Fibroblast of the aortic adventitia (primary cell): ENCODE measurements around the gene CCDC179. TPM values are rescaled to one million over a fixed set of nuclear protein-coding genes. Genes with fewer than 3 reads are reported as not detected.

Source experiments
- DNase-seq: peaks from one replicate; pipeline ENCODE4 v3.0.0-alpha.2; 2010; ENCODE audit warnings: low read depth
- H3K4me3 ChIP-seq: 2 replicates; pipeline ENCODE4 v1.5.1; 2011; ENCODE audit warnings: low read depth, mild to moderate bottlenecking, control low read depth, low read length, moderate library complexity
- CTCF ChIP-seq: IDR thresholded peaks from 2 replicates; pipeline ENCODE4 v1.5.1; 2011; ENCODE audit warnings: mild to moderate bottlenecking, low read length, control low read depth, inconsistent platforms; ENCODE audit not compliant: insufficient read depth
- total RNA-seq: library from RNA; depleted of rRNA; stranded (reverse); fragments of >200 nt; gene quantifications from 2 replicates; pipeline ENCODE4 v1.2.3, GENCODE V29; 2012; ENCODE audit warnings: low replicate concordance

The CCDC179 gene
- total RNA-seq, 1 donor, result not detected

- no peak for TF ChIP-seq CTCF
- H3K4me3 ChIP-seq, result no peak overlapping the region
- peak; percentile 2 for DNase-seq
Measured at GRCh38 chr11:22879630-22880029, 19.4 kb upstream of the CCDC179 start.

GRCh38 chr11:22878604-22879003 lies 18.3 kb upstream of the CCDC179 start:
- no peak for DNase-seq
- no peak overlapping the region for H3K4me3 ChIP-seq
- TF ChIP-seq CTCF, result no peak

- H3K4me3 ChIP-seq, result no peak overlapping the region
- DNase-seq, result no peak
- TF ChIP-seq CTCF, result no peak
Measured at GRCh38 chr11:22878039-22878438, 17.8 kb upstream of the CCDC179 start.

- peak; percentile 88 for DNase-seq
- peak; percentile 62 for TF ChIP-seq CTCF
- no peak overlapping the region for H3K4me3 ChIP-seq
Measured at GRCh38 chr11:22875869-22876473, 15.7 kb upstream of the CCDC179 start.

GRCh38 chr11:22869325-22869724 lies 9.1 kb upstream of the CCDC179 start:
- TF ChIP-seq CTCF, result no peak
- DNase-seq, result no peak

GRCh38 chr11:22859756-22860155 lies 518 bp downstream of the CCDC179 start:
- no peak overlapping the region for H3K4me3 ChIP-seq
- TF ChIP-seq CTCF, result no peak
- DNase-seq, result no peak

More at GRCh38 chr11:22869325-22869724, 9.1 kb upstream of the CCDC179 start:
- H3K4me3 ChIP-seq, result no peak overlapping the region

- no peak overlapping the region for H3K4me3 ChIP-seq
- no peak for DNase-seq
- TF ChIP-seq CTCF, result no peak
Measured at GRCh38 chr11:22851477-22851876, 8.8 kb downstream of the CCDC179 start.
